Suprapubic skin (tissue), 4 donors: ENCODE data around the gene SLC51B.

Experiments
- CTCF ChIP-seq, 2 donors: fragments of 200-600 bp in 1 of 2; fragments of 450-650 bp in 1 of 2; sonication (generic) in 1 of 2; IDR thresholded peaks; one replicate each; pipeline ENCODE4 v1.5.1; 2016 to 2019; ENCODE audit warnings: antibody characterized with exemption in 2 of 2, mild to moderate bottlenecking in 1 of 2, moderate library complexity in 1 of 2
- EP300 ChIP-seq: sonication (generic); formaldehyde crosslinking; IDR thresholded peaks from one replicate; pipeline ENCODE4 v1.6.1; 2017; ENCODE audit warnings: antibody characterized with exemption
- POLR2A ChIP-seq, 2 donors: fragments of 450-650 bp; IDR thresholded peaks; one replicate each; pipeline ENCODE4 v1.6.1; 2017; ENCODE audit warnings: antibody characterized with exemption in 2 of 2, mild to moderate bottlenecking in 2 of 2, moderate library complexity in 2 of 2
- POLR2AphosphoS5 ChIP-seq, 3 donors: sonication (generic); formaldehyde crosslinking; IDR thresholded peaks; one replicate each; pipeline ENCODE4 v1.6.1; 2017; ENCODE audit warnings: antibody characterized with exemption in 3 of 3

GRCh38 chr15:65062061-65062460 is 16.9 kb downstream of the SLC51B start:
- no peak for TF ChIP-seq CTCF (IDR thresholded peaks at IDR 0.05)
- no peak for TF ChIP-seq EP300
- TF ChIP-seq POLR2AphosphoS5 (IDR thresholded peaks at IDR 0.05): no peak
- no peak for TF ChIP-seq POLR2A (IDR thresholded peaks at IDR 0.05)
